Progenitor cell of endocrine pancreas (in vitro differentiated cells): ENCODE measurements around the gene RNF223. TPM values are rescaled to one million over a fixed set of nuclear protein-coding genes. Genes with fewer than 3 reads are reported as not detected.
"Not testable (repeated sequence)": the region's sequence is repeated elsewhere in the genome, so short reads cannot be mapped to it uniquely, and the experiment has no call there.

ENCODE experiments used
- DNase-seq: peaks from one replicate; pipeline ENCODE4 v3.0.0; 2021; ENCODE audit warnings: low spot score; ENCODE audit not compliant: unreplicated experiment
- H3K27ac Mint-ChIP-seq: 2 replicates; pipeline ENCODE4 v1.8.0; 2021; ENCODE audit warnings: mild to moderate bottlenecking, moderate library complexity, mixed read lengths
- H3K27me3 Mint-ChIP-seq: 2 replicates; pipeline ENCODE4 v1.8.0; 2021; ENCODE audit warnings: mixed read lengths
- H3K36me3 Mint-ChIP-seq: 2 replicates; pipeline ENCODE4 v1.8.0; 2022; ENCODE audit warnings: mixed read lengths; ENCODE audit not compliant: insufficient read depth
- H3K4me1 Mint-ChIP-seq: 2 replicates; pipeline ENCODE4 v1.8.0; 2021; ENCODE audit warnings: low read depth, mixed read lengths
- H3K4me3 Mint-ChIP-seq: 2 replicates; pipeline ENCODE4 v1.8.0; 2021; ENCODE audit warnings: low read depth, mild to moderate bottlenecking, moderate library complexity, mixed read lengths
- H3K9me3 Mint-ChIP-seq: 2 replicates; pipeline ENCODE4 v1.8.0; 2021; ENCODE audit warnings: low read depth, mixed read lengths
- total RNA-seq: library from RNA; stranded (reverse); gene quantifications from 2 replicates; pipeline ENCODE4 v1.2.1, GENCODE V29; 2021
- TF ChIP-seq, protein P1 (sequence below): fragments of 200-600 bp; sonication (generic); IDR thresholded peaks from one replicate; pipeline ENCODE4 v1.5.0; 2021; ENCODE audit warnings: antibody characterized with exemption, mild to moderate bottlenecking; ENCODE audit not compliant: unreplicated experiment

RNF223 gene
- total RNA-seq, 1 donor from 2014 or later, result not detected

DNA sequence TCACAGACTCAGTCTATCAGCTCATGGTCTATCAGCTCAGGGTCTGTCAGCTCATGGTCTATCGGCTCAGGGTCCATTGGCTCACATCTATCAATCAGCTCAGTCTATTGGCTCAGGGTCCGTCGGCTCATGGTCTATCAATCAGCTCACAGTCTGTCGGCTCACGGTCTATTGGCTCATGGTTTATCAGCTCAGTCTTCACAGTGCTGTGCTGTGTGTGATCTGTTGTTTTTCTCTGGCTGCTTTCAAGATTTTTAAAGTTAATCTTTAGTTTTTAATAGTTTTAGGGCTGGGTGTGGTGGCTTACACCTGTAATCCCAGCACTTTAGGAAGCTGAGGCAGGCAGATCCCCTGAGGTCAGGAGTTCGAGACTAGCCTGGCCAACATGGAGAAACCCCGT, 27.4 kb upstream of the RNF223 start:
- no peaks in the 10 kb centered on the region for H3K27me3 Mint-ChIP-seq
- H3K36me3 Mint-ChIP-seq, result peaks cover 20% of the 10 kb centered on the region
- H3K9me3 Mint-ChIP-seq, result peaks cover 24% of the 10 kb centered on the region
- H3K4me3 Mint-ChIP-seq, result no peak overlapping the region
- DNase-seq, result no peak
- no peaks in the 10 kb centered on the region for H3K4me1 Mint-ChIP-seq
- no peak overlapping the region for H3K27ac Mint-ChIP-seq
- TF ChIP-seq, protein P1, sequence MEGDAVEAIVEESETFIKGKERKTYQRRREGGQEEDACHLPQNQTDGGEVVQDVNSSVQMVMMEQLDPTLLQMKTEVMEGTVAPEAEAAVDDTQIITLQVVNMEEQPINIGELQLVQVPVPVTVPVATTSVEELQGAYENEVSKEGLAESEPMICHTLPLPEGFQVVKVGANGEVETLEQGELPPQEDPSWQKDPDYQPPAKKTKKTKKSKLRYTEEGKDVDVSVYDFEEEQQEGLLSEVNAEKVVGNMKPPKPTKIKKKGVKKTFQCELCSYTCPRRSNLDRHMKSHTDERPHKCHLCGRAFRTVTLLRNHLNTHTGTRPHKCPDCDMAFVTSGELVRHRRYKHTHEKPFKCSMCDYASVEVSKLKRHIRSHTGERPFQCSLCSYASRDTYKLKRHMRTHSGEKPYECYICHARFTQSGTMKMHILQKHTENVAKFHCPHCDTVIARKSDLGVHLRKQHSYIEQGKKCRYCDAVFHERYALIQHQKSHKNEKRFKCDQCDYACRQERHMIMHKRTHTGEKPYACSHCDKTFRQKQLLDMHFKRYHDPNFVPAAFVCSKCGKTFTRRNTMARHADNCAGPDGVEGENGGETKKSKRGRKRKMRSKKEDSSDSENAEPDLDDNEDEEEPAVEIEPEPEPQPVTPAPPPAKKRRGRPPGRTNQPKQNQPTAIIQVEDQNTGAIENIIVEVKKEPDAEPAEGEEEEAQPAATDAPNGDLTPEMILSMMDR, result no peak

DNA sequence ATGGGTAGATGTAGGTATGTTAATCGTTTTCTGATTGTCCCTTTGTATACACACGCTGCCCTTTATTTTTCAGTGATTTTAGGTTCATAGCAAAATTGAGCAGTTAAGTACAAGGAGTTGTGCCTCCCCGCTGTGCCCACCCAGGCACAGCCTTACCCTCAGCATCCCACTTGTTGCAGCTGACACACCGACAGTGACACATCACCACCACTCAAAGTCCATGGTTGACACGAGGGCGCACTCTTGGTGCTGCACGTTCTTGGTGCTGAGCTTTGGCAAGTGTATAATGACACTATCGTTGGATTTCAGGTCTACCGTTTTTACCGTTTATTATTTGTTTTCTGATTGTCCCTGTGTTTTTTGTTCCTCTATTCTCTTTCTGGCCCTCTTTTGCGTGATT, 26.2 kb upstream of the RNF223 start:
- Mint-ChIP-seq H3K27ac (no peak overlapping the region), H3K36me3 (peaks cover 16% of the 10 kb centered on the region), H3K27me3 (no peaks in the 10 kb centered on the region), H3K9me3 (peaks cover 17% of the 10 kb centered on the region), H3K4me3 (no peak overlapping the region), H3K4me1 (no peaks in the 10 kb centered on the region)
- TF ChIP-seq, protein P1, result no peak
- DNase-seq, result no peak

DNA sequence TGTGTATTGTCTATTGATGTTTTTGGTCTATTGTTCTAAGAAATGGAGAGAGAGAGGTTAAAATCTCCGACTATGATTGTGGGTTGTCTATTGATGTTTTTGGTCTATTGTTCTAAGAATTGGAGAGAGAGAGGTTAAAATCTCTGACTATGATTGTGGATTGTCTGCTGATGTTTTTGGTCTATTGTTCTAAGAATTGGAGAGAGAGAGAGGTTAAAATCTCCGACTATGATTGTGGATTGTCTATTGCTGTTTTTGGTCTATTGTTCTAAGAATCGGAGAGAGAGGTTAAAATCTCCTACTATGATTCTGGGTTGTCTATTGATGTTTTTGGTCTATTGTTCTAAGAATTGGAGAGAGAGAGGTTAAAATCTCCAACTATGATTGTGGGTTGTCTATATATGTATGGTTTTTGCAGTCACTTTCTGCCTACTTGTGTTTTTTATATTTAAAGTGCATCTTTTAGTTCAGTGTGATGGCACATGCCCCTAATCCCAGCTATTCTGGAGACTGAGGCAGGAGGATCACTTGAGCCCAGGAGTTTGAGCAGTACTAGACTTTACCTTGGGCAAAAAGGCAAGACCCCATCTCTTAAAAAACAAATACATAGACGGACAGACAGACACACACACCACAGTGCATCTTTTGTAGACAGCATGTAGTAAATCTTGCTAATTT, 25.5 kb upstream of the RNF223 start:
- Mint-ChIP-seq H3K27ac (no peak overlapping the region), H3K9me3 (peaks cover 17% of the 10 kb centered on the region), H3K36me3 (peaks cover 14% of the 10 kb centered on the region), H3K27me3 (no peaks in the 10 kb centered on the region), H3K4me3 (no peak overlapping the region), H3K4me1 (no peaks in the 10 kb centered on the region)
- no peak for DNase-seq
- TF ChIP-seq, protein P1, result no peak

DNA sequence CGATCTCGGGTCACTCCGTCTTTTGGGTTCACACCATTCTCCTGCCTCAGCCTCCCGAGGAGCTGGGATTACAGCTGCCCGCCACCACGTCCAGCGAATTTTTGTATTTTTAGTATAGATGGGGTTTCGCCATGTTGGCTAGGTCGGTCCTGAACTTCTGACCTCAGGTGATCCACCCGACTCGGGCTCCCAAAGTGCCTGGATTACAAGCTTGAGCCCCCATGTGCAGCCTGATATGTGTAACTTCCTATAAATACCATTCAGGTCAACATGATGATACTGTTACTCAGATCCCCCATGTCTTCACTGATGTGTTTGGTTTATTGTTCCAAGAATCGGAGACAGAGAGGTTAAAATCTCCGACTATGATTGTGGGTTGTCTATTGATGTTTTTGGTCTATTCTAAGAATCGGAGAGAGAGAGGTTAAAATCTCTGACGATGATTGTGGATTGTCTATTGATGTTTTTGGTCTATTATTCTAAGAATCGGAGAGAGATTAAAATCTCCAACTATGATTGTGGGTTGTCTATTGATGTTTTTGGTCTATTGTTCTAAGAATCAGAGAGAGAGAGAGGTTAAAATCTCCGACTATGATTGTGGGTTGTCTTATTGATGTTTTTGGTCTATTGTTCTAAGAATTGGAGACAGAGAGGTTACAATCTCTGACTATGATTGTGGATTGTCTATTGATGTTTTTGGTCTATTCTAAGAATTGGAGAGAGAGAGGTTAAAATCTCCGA, 24.7 kb upstream of the RNF223 start:
- no peaks in the 10 kb centered on the region for H3K27me3 Mint-ChIP-seq
- TF ChIP-seq, protein P1, result no peak
- no peak overlapping the region for H3K27ac Mint-ChIP-seq
- H3K4me1 Mint-ChIP-seq, result no peaks in the 10 kb centered on the region
- DNase-seq, result no peak
- H3K36me3 Mint-ChIP-seq, result peaks cover 14% of the 10 kb centered on the region
- H3K9me3 Mint-ChIP-seq, result peaks cover 17% of the 10 kb centered on the region
- H3K4me3 Mint-ChIP-seq, result no peak overlapping the region

DNA sequence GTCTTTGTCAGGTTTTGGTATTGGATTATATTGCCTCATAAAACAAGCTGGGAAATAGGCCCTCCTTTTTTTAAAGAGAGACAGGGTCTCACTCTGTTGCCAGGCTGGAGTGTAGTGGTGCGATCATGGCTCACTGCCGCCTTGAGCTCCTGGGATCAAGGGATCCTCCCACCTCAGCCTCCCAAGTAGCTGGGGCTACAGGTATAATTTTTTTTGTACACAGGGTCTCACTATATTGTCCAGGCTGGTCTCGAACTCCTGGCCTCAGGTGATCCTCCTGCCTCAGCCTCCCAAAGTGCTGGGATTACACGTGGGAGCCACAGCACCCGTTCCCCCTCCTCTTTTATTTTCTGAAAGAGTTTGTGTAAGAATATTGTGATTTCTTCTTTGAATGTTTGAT, 22.0 kb upstream of the RNF223 start:
- not testable (repeated sequence) for H3K4me3 Mint-ChIP-seq, H3K4me1 Mint-ChIP-seq, DNase-seq, H3K27me3 Mint-ChIP-seq, H3K27ac Mint-ChIP-seq
- Mint-ChIP-seq H3K36me3 (peaks cover 15% of the 10 kb centered on the region), H3K9me3 (peaks cover 17% of the 10 kb centered on the region)
